GM18499 (cell line): ENCODE data around the gene CCN6.
"Not testable (repeated sequence)": the region's sequence is repeated elsewhere in the genome, so short reads cannot be mapped to it uniquely, and the experiment has no call there.

Source experiments
- ATAC-seq: cut with Tn5 transposase; IDR thresholded peaks from one replicate; pipeline ENCODE4 v1.9.1; 2021; ENCODE audit warnings: moderate number of reproducible peaks; ENCODE audit not compliant: insufficient read depth, unreplicated experiment

Gene CCN6

DNA sequence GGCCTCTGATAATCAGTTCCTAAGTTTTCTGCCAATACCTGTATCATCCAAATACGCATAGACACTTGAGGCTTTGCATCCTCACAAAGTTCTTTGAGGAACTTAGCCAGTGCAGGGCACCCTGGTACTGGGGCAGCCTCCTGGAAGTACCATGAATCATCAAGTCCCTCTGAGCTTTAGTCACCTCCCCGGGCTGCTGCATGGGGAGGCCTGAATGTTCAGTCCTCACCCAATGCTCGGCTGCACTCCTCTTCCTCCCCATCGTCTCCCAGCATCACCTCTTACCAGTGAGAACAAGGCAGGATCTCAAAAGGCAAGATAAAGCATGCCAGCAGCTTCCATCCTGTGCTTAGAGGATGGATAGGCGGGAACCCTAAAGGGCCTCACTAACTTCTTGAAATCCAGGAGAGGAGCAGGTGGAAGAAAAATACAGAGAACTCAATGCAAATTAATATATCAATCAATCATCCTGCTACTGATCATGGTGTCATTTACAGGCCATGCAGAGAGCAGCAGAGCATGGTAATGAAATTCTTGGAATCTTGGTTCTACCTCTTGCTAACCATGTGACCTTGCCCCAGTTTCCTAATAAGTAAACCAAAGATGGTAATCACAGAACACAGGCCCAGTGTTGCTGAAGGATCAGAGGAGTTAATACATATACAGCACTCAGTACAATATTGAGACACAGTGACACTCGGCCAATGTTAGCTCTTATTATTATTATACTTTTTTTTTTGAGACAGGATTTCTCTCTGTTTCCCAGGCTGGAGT, 4.7 kb upstream of the CCN6 start:
- ATAC-seq, result no peak

DNA sequence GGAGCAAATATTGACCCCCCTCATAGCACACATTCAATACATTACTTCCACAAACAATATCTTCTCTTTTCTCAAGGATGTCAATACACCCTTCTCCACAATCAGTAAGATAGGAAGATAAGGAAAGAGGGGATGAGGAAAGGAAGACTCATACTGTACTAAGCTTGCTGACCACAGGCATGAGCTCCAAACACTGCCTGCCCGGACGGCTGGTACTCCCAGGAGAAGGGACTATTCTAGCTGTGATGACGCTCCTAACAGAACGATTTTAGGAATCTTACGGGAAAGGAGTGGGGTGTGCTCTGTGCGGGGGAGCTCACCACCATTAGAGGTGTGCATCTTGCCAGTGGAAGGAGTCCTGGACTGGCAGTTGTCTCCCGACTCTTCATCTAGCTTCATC, 3.9 kb upstream of the CCN6 start:
- ATAC-seq, result no peak

DNA sequence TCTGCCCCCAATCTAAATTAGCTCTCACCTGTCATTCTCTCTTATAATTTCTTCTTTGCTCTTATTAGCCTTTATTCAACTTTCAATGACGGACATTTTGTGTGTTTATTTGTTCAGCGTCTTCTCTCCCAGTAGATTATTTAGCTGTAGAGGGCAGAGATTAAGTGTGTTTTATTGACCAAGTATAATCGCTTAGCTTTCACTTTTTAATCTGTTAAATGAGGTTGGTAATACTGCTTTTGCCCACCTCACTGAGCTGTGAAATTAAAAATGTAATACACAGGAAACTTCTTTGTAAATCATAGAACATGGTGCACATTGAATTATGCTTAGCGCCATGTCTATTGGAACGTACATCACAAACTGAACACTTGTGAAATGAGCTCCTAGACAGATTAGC, 3.5 kb upstream of the CCN6 start:
- ATAC-seq, result no peak

DNA sequence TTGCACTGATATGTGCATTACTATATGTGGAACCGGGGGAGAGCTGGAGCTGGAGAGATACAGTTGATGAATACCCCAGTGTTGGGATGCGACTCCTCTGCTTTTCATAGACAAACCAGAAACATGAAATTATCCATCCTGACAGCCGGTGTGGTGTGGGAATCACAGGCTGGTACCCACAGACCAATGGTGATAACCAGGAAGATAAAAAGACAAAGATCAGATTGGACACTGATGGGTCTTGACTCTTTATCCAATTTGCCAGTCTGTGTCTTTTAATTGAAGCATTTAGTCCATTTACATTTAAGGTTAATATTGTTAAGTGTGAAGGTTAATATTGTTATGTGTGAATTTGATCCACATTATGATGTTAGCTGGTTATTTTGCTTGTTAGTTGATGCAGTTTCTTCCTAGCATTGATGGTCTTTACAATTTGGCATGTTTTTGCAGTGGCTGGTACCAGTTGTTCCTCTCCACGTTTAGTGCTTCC, 2.6 kb upstream of the CCN6 start:
- ATAC-seq, result not testable (repeated sequence)

DNA sequence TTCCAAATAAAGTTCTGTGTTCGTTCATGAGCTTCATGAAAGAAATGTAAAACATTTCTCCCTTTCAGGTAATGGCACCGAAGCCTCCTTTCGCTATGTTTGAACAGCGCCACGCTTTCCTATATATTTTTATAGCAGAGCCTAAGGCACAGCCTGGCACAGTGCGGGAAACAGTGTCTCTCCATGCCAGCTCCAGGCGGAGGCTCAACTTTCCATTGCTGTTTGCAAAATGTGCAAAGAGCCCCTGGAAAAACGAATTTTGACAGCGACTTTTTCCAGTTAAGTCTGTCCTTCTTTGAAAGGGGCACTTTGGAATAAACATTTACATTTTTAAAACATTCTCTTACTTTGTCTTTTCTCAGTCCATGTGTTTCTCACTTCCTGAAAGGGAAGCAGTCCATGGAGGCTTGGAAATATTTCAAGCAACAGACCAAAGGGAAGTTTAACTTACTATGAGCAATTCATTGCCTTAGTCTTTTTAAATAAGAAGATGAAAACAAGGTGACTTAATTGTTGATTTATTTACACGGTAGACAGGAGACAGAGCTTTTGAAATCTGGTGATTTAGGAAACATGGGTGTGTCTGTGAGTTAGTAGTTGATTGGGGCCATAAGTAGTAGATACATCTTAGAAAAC, 769 bp downstream of the CCN6 start:
- no peak for ATAC-seq

DNA sequence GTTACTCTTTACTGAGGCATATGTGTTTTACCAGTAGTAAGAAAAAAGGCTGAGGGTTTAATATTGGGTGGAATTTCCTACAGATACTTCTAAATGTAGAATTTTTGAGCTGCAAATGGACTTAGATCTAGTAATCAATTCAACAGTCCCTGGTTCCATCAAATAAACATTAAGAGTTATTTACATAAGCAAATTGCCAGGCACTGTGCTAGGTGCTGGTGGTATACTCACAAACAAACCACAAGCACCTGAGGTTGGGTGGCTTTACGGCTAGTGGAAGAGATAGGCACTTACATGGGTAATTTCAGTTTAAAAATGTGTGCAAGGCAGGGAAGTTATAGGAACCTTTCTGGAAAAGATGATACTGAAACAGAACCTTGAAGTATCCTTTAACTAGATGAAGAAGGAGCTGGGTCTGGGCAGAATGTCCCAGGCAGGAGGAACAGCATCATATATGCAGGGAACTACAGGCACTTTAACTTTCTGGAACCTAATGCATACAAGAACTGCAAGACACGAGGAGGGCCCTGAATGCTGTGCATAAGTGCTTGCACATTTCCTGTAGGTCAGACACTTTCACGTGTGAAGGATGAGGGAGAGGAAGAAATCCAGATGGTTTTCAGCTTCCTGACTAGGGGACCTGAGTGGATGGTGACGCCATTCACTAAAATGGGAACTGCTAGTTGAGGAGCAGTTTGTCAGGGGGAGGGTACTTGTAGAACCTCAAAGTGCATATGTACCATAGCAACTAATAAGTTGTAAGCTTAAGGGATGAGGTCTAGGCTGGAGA, 4.5 kb downstream of the CCN6 start:
- no peak for ATAC-seq

DNA sequence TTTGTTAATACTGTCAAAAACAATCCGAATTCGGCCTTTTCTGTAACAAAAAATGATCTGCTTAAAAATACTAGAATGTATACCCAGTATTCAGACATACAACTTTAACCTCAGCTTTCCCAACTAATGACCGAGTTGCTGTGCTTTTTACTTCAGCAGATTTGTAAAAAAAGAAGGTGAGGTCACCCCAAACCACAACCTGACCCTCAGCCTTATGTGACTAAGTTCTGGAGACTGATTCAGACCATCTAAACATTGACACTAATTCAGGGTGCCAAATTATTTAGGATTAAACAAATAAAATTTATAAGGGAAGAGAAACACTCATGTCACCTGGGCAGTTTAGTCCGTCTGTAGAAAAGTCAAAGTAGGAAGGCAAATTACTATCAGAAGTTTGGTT, 7.7 kb downstream of the CCN6 start:
- ATAC-seq, result no peak

DNA sequence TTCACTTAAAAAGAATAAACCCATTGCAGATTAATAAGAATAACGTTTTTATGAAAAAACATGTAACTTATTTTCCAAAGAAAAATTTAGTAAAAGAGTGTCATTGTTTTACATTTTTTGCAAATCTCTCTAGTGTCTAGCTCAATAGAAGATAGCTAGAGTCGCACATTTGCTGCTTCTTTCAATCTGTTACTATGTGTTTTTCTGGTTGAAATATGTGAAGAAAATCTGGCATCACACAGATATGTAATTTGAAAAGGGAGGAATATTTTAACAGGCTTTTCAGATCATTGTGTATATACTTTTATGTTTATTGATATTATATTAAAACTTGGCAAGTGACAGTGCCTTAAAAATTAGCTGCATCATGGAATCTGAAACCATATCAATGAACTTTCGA, 9.1 kb downstream of the CCN6 start:
- ATAC-seq, result no peak

DNA sequence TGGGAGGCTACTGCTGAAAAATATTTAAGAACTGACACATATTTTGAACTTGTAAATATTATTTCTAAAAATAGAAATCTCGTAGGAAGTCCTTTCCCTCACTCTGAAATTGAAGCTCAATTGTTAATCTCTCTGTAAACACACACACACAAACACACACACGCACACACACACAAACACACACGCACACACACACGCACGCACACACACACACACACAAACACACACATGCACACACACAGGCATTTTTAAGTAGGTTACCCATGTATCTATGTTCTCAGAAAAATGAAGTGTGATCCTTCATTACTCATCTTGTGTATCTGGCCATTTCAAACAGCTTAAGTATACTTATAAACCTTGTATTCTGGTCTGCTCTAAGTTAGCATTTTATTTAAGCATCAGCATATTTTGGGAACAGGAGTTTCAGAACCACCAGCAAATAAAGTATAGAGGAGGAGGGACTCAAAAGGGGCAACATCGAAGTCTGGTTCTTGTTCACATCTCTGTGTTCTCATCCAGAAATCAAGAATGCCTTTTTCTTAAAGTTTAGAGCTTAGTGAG, 11.6 kb downstream of the CCN6 start:
- no peak for ATAC-seq

DNA sequence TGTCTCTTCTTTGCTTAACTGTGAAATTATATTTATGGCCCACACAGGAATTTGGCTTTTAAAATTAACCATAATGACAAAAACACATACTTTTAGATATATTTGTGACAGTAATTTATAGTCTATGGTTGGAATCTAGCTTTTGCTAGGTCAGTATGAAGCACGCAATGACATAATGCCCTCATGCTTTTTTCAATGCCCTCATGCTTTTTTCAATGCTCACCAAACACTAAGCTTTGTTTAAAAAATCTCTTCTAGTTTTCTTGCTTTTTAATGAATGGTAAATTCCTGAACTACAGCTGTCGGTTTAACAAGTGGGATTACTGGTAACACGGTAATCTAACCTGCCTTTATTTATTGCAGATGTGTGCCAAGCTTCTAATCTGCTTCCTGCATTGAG, 12.7 kb downstream of the CCN6 start:
- ATAC-seq, result no peak

DNA sequence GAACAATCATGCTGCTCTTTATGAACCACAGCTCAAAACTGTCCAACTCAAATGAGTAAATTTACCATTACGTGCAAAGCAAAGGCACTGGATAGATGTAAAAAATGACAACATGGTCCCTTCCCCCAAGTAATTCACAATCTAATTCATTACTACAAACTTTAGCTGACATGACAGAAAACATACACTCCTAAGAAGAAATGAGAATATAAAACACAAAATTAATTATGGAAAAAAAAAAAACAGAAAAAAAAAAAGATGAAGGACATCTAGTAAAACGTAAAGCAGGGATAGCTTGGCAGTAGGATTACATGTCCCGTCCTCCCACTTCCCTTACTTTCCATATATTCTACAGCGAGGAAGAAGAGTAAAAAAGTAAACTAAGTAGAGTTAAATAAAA, 27.7 kb downstream of the CCN6 start:
- ATAC-seq, result no peak

DNA sequence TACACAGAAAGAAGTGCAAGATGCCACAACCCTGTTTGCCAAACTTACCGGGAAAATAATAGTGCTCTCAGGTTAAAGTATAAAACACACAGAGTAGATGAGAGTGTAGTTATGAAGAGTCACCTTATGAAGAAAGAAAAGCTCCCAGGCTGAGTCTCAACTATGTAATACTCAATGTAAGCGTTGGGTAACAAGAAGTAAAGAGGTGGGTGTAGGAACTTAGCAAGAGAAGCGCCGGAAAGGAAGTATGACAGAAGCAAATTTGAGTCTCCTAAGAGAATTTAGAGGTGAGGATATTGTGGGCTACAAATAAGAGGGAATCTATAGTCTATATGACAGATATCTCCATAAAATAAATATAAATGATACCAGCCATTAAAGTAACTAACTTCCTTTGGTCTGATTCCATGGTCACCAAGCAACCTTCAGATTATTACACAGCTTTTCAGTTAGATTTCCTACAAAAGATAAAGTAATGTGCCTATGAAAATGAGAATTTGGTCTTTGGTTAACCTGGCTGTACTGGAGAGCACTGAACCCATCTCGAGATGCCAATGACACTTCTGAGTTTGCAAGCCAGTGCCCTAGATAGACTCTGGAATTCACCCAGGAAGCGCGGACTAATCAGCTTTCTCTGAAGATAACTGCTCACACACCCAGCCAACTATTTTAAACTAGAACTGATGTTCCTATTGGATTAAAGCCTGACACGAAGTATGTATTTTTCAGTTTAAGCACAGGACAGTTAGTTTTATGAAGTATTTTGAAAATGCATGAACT, 31.6 kb downstream of the CCN6 start:
- no peak for ATAC-seq

DNA sequence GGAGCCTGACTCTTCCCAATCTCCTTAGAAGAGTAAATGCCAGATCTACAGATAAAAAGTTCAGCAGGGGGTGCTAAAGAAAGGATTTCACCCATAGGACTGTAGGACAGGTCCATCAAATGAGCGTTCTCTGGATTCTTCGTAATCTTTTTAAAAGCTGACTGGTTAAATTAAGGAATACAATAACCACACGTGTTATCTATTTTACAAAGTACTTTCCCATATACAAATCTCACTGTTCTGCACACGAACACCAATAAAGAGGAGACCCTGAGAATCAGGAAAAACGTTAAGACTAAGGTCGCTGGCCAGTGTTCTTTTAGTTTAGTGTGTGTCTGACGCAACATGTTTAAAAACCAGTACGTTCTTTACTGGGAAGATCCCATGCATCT, 32.8 kb downstream of the CCN6 start:
- peak; percentile 19 for ATAC-seq

DNA sequence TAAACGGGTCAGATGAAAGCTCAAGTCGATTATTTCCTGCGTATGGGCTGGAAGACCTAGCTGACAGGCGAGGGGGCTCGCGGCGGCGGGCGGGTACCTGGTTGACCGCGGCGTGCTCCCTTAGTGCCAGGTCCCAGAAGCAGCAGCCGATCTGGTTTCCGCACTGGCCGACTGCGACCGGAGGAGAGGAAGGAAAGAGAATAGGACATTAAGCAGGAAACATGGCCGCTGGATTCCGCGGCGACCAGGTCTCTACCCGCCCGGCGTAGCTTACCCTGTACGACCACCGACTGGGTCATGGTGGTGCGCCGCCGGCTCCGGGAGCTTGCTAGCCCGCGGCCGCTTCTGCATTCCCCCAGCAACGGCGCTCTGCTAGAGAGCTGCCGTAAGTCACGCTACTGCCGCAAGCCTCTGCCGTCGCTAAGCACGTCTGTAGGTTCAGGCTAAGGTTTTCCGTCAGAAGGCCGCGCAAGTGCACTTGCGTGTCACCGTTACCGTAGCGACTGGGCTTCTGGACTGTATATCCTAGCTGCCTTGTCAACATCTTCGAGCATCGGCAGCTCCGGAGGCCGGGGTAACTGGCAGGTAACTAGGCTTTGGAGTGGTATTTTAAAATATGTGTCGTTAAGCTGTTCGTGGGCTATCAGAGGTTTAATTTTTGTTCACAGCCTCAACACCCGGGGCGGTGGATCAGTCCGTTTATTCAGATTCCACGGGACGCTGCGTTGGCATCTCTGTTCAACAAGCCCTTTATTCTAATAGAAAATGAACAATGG, 33.4 kb downstream of the CCN6 start, which contains the start of the genes FAM229B and TUBE1:
TSS of gene FAM229B (plus strand) at position 456 of the 776 bp plus-strand sequence. CDS start 11,693 bp downstream, outside the sequence.
TSS of gene TUBE1 (minus strand) at position 347 of the 776 bp plus-strand sequence. CDS start at position 299, 48 bp downstream.
- ATAC-seq, result peak; percentile 93

DNA sequence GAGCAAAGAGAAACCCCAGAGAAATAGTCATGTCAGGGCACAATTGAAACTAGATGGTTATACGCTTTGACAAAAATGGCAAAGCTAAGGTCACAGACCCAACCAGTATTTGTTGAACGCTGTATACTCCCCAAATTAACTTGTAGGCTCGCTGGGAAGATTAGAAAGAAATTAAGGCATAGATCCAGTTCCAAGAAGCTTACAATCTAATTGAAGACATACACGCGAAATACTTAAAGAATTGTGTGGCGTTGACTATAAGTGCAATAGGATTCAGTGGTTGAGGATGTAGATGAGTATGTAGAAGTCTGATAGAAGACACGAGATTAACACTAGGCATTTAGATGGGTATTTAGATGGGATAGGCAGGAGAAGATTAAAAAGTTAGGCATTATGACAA, 34.0 kb downstream of the CCN6 start:
- ATAC-seq, result peak; percentile 0

DNA sequence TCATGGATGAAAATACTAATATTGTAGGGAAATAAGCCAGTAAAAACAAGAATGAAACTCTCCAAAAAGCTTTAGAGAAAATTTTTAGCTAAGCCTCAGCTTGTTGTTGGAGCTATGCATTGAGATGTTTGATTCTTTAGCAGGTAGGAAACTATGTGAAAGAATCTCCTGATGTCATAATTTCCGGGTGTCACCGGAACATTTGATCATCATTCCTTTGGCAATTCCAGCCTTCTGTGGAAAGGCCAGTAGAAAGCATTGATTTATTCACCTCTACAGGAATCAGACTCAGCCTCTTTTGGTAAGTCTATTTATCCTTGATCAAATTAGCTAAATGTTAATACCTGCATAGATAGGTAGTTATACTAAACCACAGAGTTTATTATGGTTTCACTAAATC, 43.0 kb downstream of the CCN6 start:
- no peak for ATAC-seq

DNA sequence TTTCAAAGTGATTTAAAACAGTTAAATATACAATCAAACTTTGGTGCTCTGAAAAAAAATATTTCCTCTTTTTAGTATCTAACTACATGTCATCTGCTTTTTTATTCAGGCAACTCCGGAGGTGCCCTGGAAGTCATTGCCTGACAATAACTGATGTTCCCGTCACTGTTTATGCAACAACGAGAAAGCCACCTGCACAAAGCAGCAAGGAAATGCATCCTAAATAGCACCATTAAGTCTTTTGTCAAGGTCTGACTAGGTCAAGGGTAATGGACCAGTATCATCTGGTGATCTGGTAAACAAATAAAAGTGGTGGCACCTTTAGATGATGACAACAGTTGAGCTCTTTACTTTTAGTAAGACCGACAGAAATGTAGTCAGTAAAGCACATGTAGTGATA, 46.7 kb downstream of the CCN6 start:
- ATAC-seq, result no peak

DNA sequence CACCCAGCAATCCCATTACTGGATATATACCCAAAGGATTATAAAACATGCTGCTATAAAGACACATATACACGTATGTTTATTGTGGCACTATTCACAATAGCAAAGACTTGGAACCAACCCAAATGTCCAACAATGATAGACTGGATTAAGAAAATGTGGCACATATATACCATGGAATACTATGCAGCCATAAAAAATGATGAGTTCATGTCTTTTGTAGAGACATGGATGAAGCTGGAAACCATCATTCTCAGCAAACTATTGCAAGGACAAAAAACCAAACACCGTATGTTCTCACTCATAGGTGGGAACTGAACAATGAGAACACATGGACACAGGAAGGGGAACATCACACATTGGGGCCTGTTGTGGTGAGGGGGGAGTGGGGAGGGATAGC, 52.1 kb downstream of the CCN6 start:
- ATAC-seq, result not testable (repeated sequence)

DNA sequence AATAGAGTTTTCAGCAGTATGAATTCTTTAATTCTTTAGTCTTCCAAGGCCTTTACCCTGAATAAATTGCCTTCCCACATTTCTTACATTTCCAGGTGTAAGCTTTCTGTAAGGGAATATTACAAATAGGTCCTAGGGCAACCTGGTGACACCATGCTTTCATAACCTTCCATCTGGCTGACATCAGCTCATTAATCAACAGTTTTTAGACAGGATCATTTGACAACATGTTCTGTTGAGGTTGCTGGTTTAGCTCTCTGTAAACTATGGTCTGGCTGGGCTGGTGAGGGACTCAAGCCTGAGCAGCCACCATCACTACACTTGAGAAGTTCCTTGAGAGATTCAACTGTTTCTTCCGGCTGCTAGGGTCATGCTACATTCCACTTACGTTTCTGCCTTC, 52.7 kb downstream of the CCN6 start:
- no peak for ATAC-seq
